Measurements from ENCODE around the gene CMIP.

DNA sequence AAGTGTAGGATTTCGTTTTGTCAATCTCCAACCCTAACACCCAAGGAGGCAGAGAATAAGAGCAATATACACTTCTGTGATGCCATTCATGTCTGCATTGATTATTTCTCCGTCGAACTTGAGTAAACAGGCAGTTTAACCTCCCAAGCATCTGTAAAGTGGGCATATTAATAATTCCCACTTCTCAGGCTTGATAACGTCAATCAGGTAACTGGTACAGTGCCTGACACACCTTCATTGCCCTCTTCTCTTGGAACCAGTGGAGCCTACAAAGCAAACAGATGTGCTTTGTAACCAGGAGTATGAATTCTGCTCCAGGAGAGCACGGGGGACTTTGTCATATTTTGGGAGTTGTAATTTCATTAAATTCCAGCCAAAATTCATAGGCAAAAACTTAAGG lies 302.0 kb downstream of the CMIP start:
- TF ChIP-seq, protein P1, sequence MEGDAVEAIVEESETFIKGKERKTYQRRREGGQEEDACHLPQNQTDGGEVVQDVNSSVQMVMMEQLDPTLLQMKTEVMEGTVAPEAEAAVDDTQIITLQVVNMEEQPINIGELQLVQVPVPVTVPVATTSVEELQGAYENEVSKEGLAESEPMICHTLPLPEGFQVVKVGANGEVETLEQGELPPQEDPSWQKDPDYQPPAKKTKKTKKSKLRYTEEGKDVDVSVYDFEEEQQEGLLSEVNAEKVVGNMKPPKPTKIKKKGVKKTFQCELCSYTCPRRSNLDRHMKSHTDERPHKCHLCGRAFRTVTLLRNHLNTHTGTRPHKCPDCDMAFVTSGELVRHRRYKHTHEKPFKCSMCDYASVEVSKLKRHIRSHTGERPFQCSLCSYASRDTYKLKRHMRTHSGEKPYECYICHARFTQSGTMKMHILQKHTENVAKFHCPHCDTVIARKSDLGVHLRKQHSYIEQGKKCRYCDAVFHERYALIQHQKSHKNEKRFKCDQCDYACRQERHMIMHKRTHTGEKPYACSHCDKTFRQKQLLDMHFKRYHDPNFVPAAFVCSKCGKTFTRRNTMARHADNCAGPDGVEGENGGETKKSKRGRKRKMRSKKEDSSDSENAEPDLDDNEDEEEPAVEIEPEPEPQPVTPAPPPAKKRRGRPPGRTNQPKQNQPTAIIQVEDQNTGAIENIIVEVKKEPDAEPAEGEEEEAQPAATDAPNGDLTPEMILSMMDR (conservative IDR thresholded peaks at IDR 0.05; ENCODE audit: low read length), result no peak
- no peak for TF ChIP-seq EZH2phosphoT487 (IDR thresholded peaks at IDR 0.05; ENCODE audit: borderline replicate concordance)

All from Loucy (cell line).